Muscle layer of duodenum (tissue), 2 donors: ENCODE data around the gene CYP24A1.

Experiments used
- H3K27ac ChIP-seq: one replicate; pipeline ENCODE4 v1.7.0; 2013; ENCODE audit warnings: mild to moderate bottlenecking, low read length
- H3K27me3 ChIP-seq: one replicate; pipeline ENCODE4 v1.7.0; 2013; ENCODE audit warnings: low read depth, mild to moderate bottlenecking, control low read depth, low read length
- H3K36me3 ChIP-seq, 2 donors: one replicate each; pipeline ENCODE4 v1.7.0; 2013; ENCODE audit warnings: low read length in 2 of 2, control low read depth in 1 of 2, mild to moderate bottlenecking in 1 of 2; ENCODE audit not compliant: insufficient read depth in 2 of 2, control insufficient read depth in 1 of 2
- H3K4me1 ChIP-seq, 2 donors: one replicate each; pipeline ENCODE4 v1.7.0; 2013; ENCODE audit warnings: low read length in 2 of 2, mild to moderate bottlenecking in 2 of 2, control low read depth in 1 of 2, moderate library complexity in 1 of 2; ENCODE audit not compliant: insufficient read depth in 2 of 2, control insufficient read depth in 1 of 2
- H3K4me3 ChIP-seq, 2 donors: one replicate each; pipeline ENCODE4 v1.7.0; 2013; ENCODE audit warnings: low read length in 2 of 2, low read depth in 1 of 2, mild to moderate bottlenecking in 1 of 2
- H3K9me3 ChIP-seq, 2 donors: one replicate each; pipeline ENCODE4 v1.7.0; 2013; ENCODE audit warnings: low read length in 2 of 2, control low read depth in 1 of 2, mild to moderate bottlenecking in 1 of 2; ENCODE audit not compliant: control insufficient read depth in 1 of 2
- donor health status: healthy.

Gene CYP24A1

GRCh38 chr20:54161008-54161820, 12.6 kb downstream of the CYP24A1 start:
- Histone ChIP-seq H3K4me1 (no peaks in the 10 kb centered on the region), H3K9me3 (no peaks in the 10 kb centered on the region), H3K4me3 (no peak overlapping the region), H3K27me3 (peaks cover 4% of the 10 kb centered on the region), H3K36me3 (no peaks in the 10 kb centered on the region), H3K27ac (no peak overlapping the region)

DNA sequence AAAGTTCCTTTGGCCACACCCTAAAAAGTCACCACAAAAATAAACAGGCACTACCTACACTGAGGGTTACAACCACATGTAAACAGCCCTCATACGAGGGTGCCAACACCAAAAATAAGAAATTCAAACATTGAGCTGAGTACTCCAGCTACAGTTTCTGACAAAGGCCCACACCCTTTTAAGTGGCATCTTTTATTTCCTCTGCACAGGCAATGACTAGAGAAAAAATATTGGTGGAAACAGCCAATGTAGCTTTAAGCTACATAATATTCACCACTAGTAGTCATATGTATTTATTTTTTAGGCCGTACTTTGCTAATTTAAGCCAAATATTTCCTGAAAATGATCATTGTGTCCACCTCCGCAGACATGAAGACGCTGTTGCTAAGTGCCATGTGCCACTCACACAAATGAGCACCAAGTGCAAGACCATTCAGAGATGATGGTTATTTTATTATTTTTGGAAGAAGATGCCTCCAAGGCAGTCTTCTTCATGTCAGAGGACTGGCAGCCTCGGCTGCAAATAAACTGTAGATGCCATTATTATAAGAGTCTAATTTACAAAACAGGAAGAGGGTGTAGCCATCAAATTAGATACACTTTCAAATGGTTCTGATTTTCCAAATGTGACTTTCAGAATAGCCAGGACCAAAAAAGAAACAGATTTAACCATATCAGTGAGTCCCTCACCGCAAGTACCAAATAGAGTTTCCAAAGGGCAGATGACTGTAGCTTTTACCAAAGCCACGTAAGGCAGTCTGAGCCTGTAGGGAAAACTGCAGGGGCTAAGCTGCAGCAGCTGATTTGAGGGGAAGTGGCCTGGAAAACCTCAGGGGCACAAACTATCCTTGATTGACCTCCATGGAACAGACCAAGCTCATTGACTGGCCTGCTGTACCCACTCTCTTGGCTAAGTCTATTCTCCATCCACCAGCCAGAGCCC, 13.4 kb downstream of the CYP24A1 start:
- no peak overlapping the region for H3K4me3 ChIP-seq
- H3K4me1 ChIP-seq: no peaks in the 10 kb centered on the region
- peaks cover 4% of the 10 kb centered on the region for H3K27me3 ChIP-seq
- no peaks in the 10 kb centered on the region for H3K9me3 ChIP-seq
- no peaks in the 10 kb centered on the region for H3K36me3 ChIP-seq
- no peak overlapping the region for H3K27ac ChIP-seq

DNA sequence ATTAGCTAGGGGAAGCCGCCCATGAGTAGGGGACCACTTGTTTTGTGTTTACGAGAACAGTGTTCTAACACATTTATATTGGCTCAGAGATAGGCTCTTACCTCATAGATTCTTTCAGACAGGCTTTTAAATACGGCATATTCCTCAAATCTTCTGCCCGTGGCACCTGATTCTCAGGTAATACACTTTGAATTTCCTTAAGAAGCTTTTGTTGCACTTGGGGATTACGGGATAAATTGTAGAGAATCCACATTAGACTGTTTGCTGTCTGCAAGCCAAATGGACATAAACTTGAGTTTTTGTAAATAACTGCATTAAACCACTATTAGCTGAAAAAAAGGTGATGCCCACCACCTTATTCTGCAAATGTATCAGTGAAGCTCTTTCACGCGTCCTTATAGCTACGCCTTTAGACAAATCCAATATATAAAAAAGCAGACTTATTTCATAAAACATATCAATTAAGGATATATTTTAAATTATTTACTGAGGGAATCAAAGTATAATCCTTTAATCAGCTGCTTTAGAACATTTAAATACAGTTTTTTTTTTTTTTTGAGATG, 14.8 kb downstream of the CYP24A1 start:
- no peak overlapping the region for H3K27ac ChIP-seq

DNA sequence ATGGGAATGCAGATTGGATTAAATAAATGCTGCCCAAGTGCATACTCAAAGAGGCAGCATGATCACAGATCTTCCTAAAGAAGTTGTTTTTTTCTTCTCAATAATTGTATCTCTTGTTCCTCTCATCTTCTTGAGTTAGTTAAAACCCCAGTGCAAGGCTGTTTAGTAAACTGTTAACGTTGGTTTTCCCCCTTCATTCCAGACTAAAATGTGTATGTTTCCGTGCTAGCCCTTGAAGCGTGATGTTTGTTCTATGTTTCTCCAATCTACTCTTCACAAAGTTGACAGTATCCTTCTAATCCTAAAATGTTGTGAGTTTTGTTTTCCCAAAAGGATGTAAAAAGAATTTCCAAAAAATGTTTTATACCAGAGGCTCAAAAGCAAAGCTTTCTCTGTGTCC, 15.6 kb downstream of the CYP24A1 start:
- Histone ChIP-seq H3K4me1 (no peaks in the 10 kb centered on the region), H3K4me3 (no peak overlapping the region), H3K9me3 (no peaks in the 10 kb centered on the region), H3K36me3 (no peaks in the 10 kb centered on the region), H3K27ac (no peak overlapping the region), H3K27me3 (peaks cover 4% of the 10 kb centered on the region)

More for the DNA sequence above, 14.8 kb downstream of the CYP24A1 start:
- Histone ChIP-seq H3K9me3 (no peaks in the 10 kb centered on the region), H3K36me3 (no peaks in the 10 kb centered on the region), H3K27me3 (peaks cover 4% of the 10 kb centered on the region), H3K4me3 (no peak overlapping the region), H3K4me1 (no peaks in the 10 kb centered on the region)

DNA sequence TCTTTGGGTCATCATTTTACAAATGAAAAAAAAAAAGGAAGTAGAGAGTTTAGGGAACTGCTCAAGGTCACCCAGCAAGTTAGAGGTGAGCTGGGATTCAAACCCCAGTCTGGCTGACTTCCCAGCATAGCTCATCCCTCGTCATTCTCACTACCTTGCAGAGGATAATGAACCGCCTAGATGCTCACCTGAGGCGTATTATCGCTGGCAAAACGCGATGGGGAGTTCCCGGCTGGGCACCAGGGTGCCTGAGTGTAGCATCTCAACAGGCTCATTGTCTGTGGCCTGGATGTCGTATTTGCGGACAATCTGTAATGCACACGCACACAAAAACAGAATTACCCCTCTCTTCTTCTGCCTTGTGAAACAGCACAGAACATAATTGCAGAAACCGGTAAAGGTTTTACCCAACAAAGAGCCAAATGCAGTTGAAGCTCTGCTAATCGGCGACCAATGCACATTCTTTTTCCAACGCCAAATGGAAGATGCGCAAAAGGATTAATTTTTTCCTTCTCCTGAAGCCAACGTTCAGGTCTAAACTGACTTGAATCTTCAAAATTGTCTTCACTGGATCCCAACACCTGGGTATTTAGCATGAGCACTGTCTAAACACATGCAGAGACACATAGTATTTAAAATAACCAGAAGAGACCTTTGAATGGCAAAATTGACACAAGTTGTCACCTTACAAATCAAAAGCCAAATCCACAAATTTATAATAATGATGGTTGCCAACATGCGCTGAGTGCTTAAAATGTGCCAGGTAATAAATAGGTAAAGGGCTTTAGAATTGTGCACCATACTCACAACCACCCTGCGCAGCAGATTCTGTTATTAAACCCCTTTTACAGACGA, 16.6 kb downstream of the CYP24A1 start:
- Histone ChIP-seq H3K27ac (no peak overlapping the region), H3K27me3 (peaks cover 4% of the 10 kb centered on the region), H3K9me3 (no peaks in the 10 kb centered on the region), H3K4me1 (no peaks in the 10 kb centered on the region), H3K4me3 (no peak overlapping the region), H3K36me3 (no peaks in the 10 kb centered on the region)

- Histone ChIP-seq H3K36me3 (no peaks in the 10 kb centered on the region), H3K4me3 (no peak overlapping the region), H3K27ac (no peak overlapping the region), H3K4me1 (no peaks in the 10 kb centered on the region), H3K9me3 (no peaks in the 10 kb centered on the region), H3K27me3 (peaks cover 3% of the 10 kb centered on the region)
Measured at GRCh38 chr20:54156522-54156921, 17.3 kb downstream of the CYP24A1 start.

GRCh38 chr20:54155736-54156317, 18.0 kb downstream of the CYP24A1 start:
- Histone ChIP-seq H3K4me3 (no peak overlapping the region), H3K27ac (no peak overlapping the region), H3K36me3 (no peaks in the 10 kb centered on the region), H3K4me1 (no peaks in the 10 kb centered on the region), H3K27me3 (no peaks in the 10 kb centered on the region), H3K9me3 (no peaks in the 10 kb centered on the region)

DNA sequence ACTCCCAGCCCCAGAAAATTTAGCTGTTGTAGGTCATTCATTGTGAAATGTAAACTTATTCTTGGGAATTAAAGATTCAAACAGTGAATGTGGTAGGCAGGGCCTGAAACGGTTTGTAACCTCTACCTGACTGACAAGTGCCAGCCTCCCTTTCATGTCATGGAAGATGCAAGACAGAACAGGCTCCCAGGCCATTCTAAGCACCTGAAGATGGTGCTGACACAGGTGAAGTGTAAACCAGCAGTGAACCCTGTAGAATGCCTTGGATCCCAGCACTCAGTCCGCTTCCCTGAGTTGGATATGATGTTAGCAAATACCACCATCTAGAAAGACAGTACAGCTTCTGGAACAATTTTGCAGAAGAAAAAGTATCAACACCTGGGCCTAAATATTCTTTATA, 19.3 kb downstream of the CYP24A1 start:
- Histone ChIP-seq H3K9me3 (no peaks in the 10 kb centered on the region), H3K27ac (no peak overlapping the region), H3K4me3 (no peak overlapping the region), H3K4me1 (no peaks in the 10 kb centered on the region), H3K27me3 (no peaks in the 10 kb centered on the region), H3K36me3 (no peaks in the 10 kb centered on the region)

DNA sequence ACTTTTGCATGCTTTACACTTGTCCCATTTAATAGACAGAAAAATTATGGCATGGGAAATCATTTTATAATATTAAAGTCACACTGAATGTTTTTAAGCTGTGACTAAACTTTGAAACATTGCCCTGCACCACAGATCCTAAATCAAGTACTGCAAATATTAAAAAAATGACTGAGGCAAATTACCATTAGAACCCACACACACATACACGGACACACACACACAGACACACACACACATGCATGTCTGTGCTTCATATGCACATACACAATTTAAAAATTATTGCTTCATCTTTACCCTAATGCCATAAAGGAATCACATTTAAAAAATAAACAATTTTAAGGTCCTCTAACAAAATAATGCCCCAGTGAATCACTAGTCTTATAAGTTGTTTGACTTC, 19.9 kb downstream of the CYP24A1 start:
- Histone ChIP-seq H3K27me3 (no peaks in the 10 kb centered on the region), H3K9me3 (no peaks in the 10 kb centered on the region), H3K4me3 (no peak overlapping the region), H3K27ac (no peak overlapping the region), H3K4me1 (no peaks in the 10 kb centered on the region), H3K36me3 (no peaks in the 10 kb centered on the region)

DNA sequence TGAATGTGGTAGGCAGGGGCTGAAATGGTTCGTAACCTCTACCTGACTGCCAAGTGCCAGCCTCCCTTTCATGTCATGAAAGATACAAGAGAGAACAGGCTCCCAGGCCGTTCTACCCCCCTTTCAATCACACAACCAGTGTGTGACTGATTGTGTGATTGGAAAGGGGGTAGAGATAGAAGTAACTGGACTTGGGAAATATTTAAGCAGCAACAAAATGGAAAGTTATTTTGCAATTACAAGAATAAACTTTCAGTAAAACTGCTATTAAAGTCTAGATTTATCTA, 20.8 kb downstream of the CYP24A1 start:
- Histone ChIP-seq H3K27ac (no peak overlapping the region), H3K27me3 (no peaks in the 10 kb centered on the region), H3K36me3 (no peaks in the 10 kb centered on the region), H3K4me1 (no peaks in the 10 kb centered on the region), H3K9me3 (no peaks in the 10 kb centered on the region), H3K4me3 (no peak overlapping the region)
